Karpas-422 (cell line): ENCODE results near the gene GLIPR1L2. TPM values are rescaled to one million over a fixed set of nuclear protein-coding genes. Genes with fewer than 3 reads are reported as not detected.
A peak's percentile ranks its signal among the peaks of the same experiment; 100 is the strongest.

Source experiments
- DNase-seq: peaks from one replicate; pipeline ENCODE4 v3.0.0-alpha.2; 2015
- H2AFZ ChIP-seq: fragments of 200-600 bp; sonication (generic); 2 replicates; pipeline ENCODE4 v1.6.1; 2014; ENCODE audit warnings: antibody characterized with exemption, low read length, mixed read lengths
- H3K27ac ChIP-seq: fragments of 200-600 bp; sonication (generic); 2 replicates; pipeline ENCODE4 v1.5.1; 2014; ENCODE audit warnings: mild to moderate bottlenecking, low read length, moderate library complexity
- H3K27me3 ChIP-seq: fragments of 200-600 bp; sonication (generic); 2 replicates; pipeline ENCODE4 v1.6.1; 2014; ENCODE audit warnings: low read length, mixed read lengths
- H3K36me3 ChIP-seq: fragments of 200-600 bp; sonication (generic); 2 replicates; pipeline ENCODE4 v1.6.1; 2014; ENCODE audit warnings: low read length, mixed read lengths; ENCODE audit not compliant: insufficient read depth
- H3K4me1 ChIP-seq: fragments of 200-600 bp; sonication (generic); 2 replicates; pipeline ENCODE4 v1.6.1; 2014; ENCODE audit warnings: mild to moderate bottlenecking, low read length, mixed read lengths
- H3K4me2 ChIP-seq: fragments of 200-600 bp; sonication (generic); 2 replicates; pipeline ENCODE4 v1.6.1; 2014; ENCODE audit warnings: low read length, low read depth, mild to moderate bottlenecking; ENCODE audit not compliant: poor library complexity, severe bottlenecking
- H3K4me3 ChIP-seq: fragments of 200-600 bp; sonication (generic); 2 replicates; pipeline ENCODE4 v1.5.1; 2014; ENCODE audit warnings: mild to moderate bottlenecking, antibody characterized with exemption, low read length, mixed read lengths
- H3K79me2 ChIP-seq: fragments of 200-600 bp; sonication (generic); 2 replicates; pipeline ENCODE4 v1.6.1; 2014; ENCODE audit warnings: mild to moderate bottlenecking, low read length, mixed read lengths
- H3K9ac ChIP-seq: fragments of 200-600 bp; sonication (generic); 2 replicates; pipeline ENCODE4 v1.6.0; 2014; ENCODE audit warnings: low read length
- H3K9me2 ChIP-seq: fragments of 200-600 bp; sonication (generic), shearing (Covaris generic); replicated peaks from 2 replicates; pipeline ENCODE4 v1.6.0; 2014; ENCODE audit warnings: mild to moderate bottlenecking, low read length, moderate library complexity; ENCODE audit not compliant: insufficient read depth
- H3K9me3 ChIP-seq: fragments of 300-700, 200-600 bp; sonication (generic); 2 replicates; pipeline ENCODE4 v1.6.1; 2014; ENCODE audit warnings: low read length, mixed read lengths
- H4K20me1 ChIP-seq: fragments of 200-600 bp; sonication (generic); 2 replicates; pipeline ENCODE4 v1.6.1; 2014; ENCODE audit warnings: mild to moderate bottlenecking, antibody characterized with exemption, low read length, low read depth; ENCODE audit not compliant: insufficient read depth
- total RNA-seq: library from RNA; depleted of rRNA; stranded (reverse); fragments of >200 nt; shearing (Covaris generic); gene quantifications from 2 replicates; pipeline ENCODE4 v1.2.3, GENCODE V29; 2014; ENCODE audit warnings: low replicate concordance

The GLIPR1L2 gene
- total RNA-seq, 1 experiment from 2014 or later = not detected

- no peaks in the 10 kb centered on the region for H3K9me3 ChIP-seq
- H3K9ac ChIP-seq = no peak overlapping the region
- H3K36me3 ChIP-seq = no peaks in the 10 kb centered on the region
- no peak overlapping the region for H2AFZ ChIP-seq
- H3K4me2 ChIP-seq = no peak overlapping the region
- H3K27ac ChIP-seq = no peak overlapping the region
- 0 out of 2 replicates have a peak, but pooled peaks cover 9% of the 10 kb centered on the region for H3K79me2 ChIP-seq
- no peak overlapping the region for H3K4me3 ChIP-seq
- peaks cover 9% of the 10 kb centered on the region for H3K4me1 ChIP-seq
- no peaks in the 10 kb centered on the region for H3K27me3 ChIP-seq
- no peak for DNase-seq
- H4K20me1 ChIP-seq = no peaks in the 10 kb centered on the region
- 0 out of 2 replicates have a peak, but pooled peaks cover 2% of the 10 kb centered on the region for H3K9me2 ChIP-seq
Observed at GRCh38 chr12:75361408-75361807, 29.5 kb upstream of the GLIPR1L2 start.

GRCh38 chr12:75364919-75365318 lies 26.0 kb upstream of the GLIPR1L2 start:
- Histone ChIP-seq H3K27ac (no peak overlapping the region), H3K9ac (no peak overlapping the region), H4K20me1 (no peaks in the 10 kb centered on the region), H2AFZ (no peak overlapping the region), H3K4me3 (no peak overlapping the region), H3K9me3 (no peaks in the 10 kb centered on the region), H3K9me2 (no peaks in the 10 kb centered on the region), H3K79me2 (peaks cover 7% of the 10 kb centered on the region; the same call in 1 of the 2 replicates), H3K4me2 (no peak overlapping the region), H3K27me3 (no peaks in the 10 kb centered on the region), H3K36me3 (no peaks in the 10 kb centered on the region), H3K4me1 (peaks cover 11% of the 10 kb centered on the region)
- DNase-seq = no peak

GRCh38 chr12:75366629-75367028 lies 24.3 kb upstream of the GLIPR1L2 start:
- Histone ChIP-seq H3K36me3 (no peaks in the 10 kb centered on the region), H3K9me2 (no peaks in the 10 kb centered on the region), H3K79me2 (peaks cover 7% of the 10 kb centered on the region), H3K27ac (no peak overlapping the region), H3K9ac (no peak overlapping the region), H3K27me3 (no peaks in the 10 kb centered on the region), H4K20me1 (no peaks in the 10 kb centered on the region), H2AFZ (no peak overlapping the region), H3K4me1 (peaks cover 11% of the 10 kb centered on the region), H3K4me2 (no peak overlapping the region), H3K4me3 (no peak overlapping the region), H3K9me3 (no peaks in the 10 kb centered on the region)
- no peak for DNase-seq

GRCh38 chr12:75374971-75375370 lies 15.9 kb upstream of the GLIPR1L2 start:
- Histone ChIP-seq H3K27ac (no peak overlapping the region), H3K9ac (no peak overlapping the region), H2AFZ (no peak overlapping the region), H3K4me2 (no peak overlapping the region), H3K27me3 (no peaks in the 10 kb centered on the region), H3K36me3 (no peaks in the 10 kb centered on the region), H3K9me3 (no peaks in the 10 kb centered on the region), H3K4me1 (peaks cover 4% of the 10 kb centered on the region), H4K20me1 (no peaks in the 10 kb centered on the region), H3K9me2 (no peaks in the 10 kb centered on the region), H3K79me2 (peaks cover 52% of the 10 kb centered on the region), H3K4me3 (no peak overlapping the region)
- no peak for DNase-seq

GRCh38 chr12:75378354-75378753 lies 12.5 kb upstream of the GLIPR1L2 start:
- H3K4me2 ChIP-seq = no peak overlapping the region
- H3K36me3 ChIP-seq = no peaks in the 10 kb centered on the region

GRCh38 chr12:75389061-75389460 lies 1.8 kb upstream of the GLIPR1L2 start:
- Histone ChIP-seq H3K4me1 (peaks cover 37% of the 10 kb centered on the region), H3K79me2 (peaks cover 61% of the 10 kb centered on the region), H3K36me3 (peaks cover 13% of the 10 kb centered on the region; the same call in 1 of the 2 replicates), H3K4me3 (peak overlapping the region; percentile 74), H3K4me2 (peak overlapping the region; percentile 91), H3K27ac (peak overlapping the region; percentile 50), H3K9me3 (no peaks in the 10 kb centered on the region), H2AFZ (no peak overlapping the region), H4K20me1 (no peaks in the 10 kb centered on the region), H3K9me2 (no peaks in the 10 kb centered on the region), H3K27me3 (no peaks in the 10 kb centered on the region), H3K9ac (peak overlapping the region; percentile 74)
- peak; percentile 49 for DNase-seq

More at GRCh38 chr12:75378354-75378753, 12.5 kb upstream of the GLIPR1L2 start:
- Histone ChIP-seq H3K9ac (no peak overlapping the region), H3K4me1 (peaks cover 7% of the 10 kb centered on the region), H3K27me3 (no peaks in the 10 kb centered on the region), H3K79me2 (peaks cover 77% of the 10 kb centered on the region), H3K4me3 (no peak overlapping the region), H3K9me3 (no peaks in the 10 kb centered on the region), H3K9me2 (no peaks in the 10 kb centered on the region), H2AFZ (no peak overlapping the region), H3K27ac (no peak overlapping the region), H4K20me1 (no peaks in the 10 kb centered on the region)
- DNase-seq = no peak

GRCh38 chr12:75389706-75390105 lies 1.2 kb upstream of the GLIPR1L2 start:
- Histone ChIP-seq H3K4me3 (peak overlapping the region; percentile 74), H3K9me2 (no peaks in the 10 kb centered on the region), H2AFZ (peak overlapping the region; percentile 57), H3K27me3 (no peaks in the 10 kb centered on the region), H3K79me2 (peaks cover 55% of the 10 kb centered on the region), H3K9me3 (no peaks in the 10 kb centered on the region), H3K36me3 (peaks cover 13% of the 10 kb centered on the region; the same call in 1 of the 2 replicates), H4K20me1 (no peaks in the 10 kb centered on the region), H3K27ac (peak overlapping the region; percentile 50), H3K9ac (peak overlapping the region; percentile 74), H3K4me2 (peak overlapping the region; percentile 91), H3K4me1 (peaks cover 36% of the 10 kb centered on the region)
- peak; percentile 42 for DNase-seq

- Histone ChIP-seq H3K9me3 (no peaks in the 10 kb centered on the region), H3K9me2 (no peaks in the 10 kb centered on the region), H3K4me3 (peak overlapping the region; percentile 74), H3K79me2 (peaks cover 50% of the 10 kb centered on the region), H3K27ac (peak overlapping the region; percentile 50), H3K27me3 (no peaks in the 10 kb centered on the region), H2AFZ (peak overlapping the region; percentile 57; the same call in 1 of the 2 replicates), H3K36me3 (peaks cover 13% of the 10 kb centered on the region; the same call in 1 of the 2 replicates), H4K20me1 (no peaks in the 10 kb centered on the region), H3K4me1 (peaks cover 35% of the 10 kb centered on the region), H3K9ac (peak overlapping the region; percentile 74), H3K4me2 (peak overlapping the region; percentile 91)
- no peak for DNase-seq
Observed at GRCh38 chr12:75390156-75390898, 562 bp upstream of the GLIPR1L2 start.
